Chondrocyte (in vitro differentiated cells): ENCODE results near the gene COL19A1. TPM values are rescaled to one million over a fixed set of nuclear protein-coding genes. Genes with fewer than 3 reads are reported as not detected.

Experiments used
- DNase-seq: peaks from one replicate; pipeline ENCODE4 v3.0.0; 2021; ENCODE audit warnings: mixed read lengths, low spot score
- H3K27ac Mint-ChIP-seq: one replicate; pipeline ENCODE4 v1.8.0; 2021; ENCODE audit warnings: mild to moderate bottlenecking, moderate library complexity, mixed read lengths; ENCODE audit not compliant: unreplicated experiment
- H3K27me3 Mint-ChIP-seq: 2 replicates; pipeline ENCODE4 v1.8.0; 2021; ENCODE audit warnings: low read depth, mixed read lengths
- H3K36me3 Mint-ChIP-seq: 2 replicates; pipeline ENCODE4 v1.8.0; 2021; ENCODE audit warnings: low read depth, mixed read lengths
- H3K4me1 Mint-ChIP-seq: 2 replicates; pipeline ENCODE4 v1.8.0; 2021; ENCODE audit warnings: low read depth, mild to moderate bottlenecking, mixed read lengths
- H3K4me3 Mint-ChIP-seq: one replicate; pipeline ENCODE4 v1.8.0; 2021; ENCODE audit warnings: mild to moderate bottlenecking, moderate library complexity, mixed read lengths; ENCODE audit not compliant: unreplicated experiment
- H3K9me3 Mint-ChIP-seq: 2 replicates; pipeline ENCODE4 v1.8.0; 2021; ENCODE audit warnings: low read depth, mixed read lengths
- CTCF ChIP-seq: fragments of 200-600 bp; sonication (generic); IDR thresholded peaks from 2 replicates; pipeline ENCODE4 v1.5.0; 2021; ENCODE audit warnings: antibody characterized with exemption, mild to moderate bottlenecking, moderate library complexity
- total RNA-seq: library from RNA; stranded (reverse); gene quantifications from 3 replicates; pipeline ENCODE4 v1.2.1, GENCODE V29; 2021

COL19A1 gene
- total RNA-seq, 1 donor from 2014 or later, result 2.0 TPM

DNA sequence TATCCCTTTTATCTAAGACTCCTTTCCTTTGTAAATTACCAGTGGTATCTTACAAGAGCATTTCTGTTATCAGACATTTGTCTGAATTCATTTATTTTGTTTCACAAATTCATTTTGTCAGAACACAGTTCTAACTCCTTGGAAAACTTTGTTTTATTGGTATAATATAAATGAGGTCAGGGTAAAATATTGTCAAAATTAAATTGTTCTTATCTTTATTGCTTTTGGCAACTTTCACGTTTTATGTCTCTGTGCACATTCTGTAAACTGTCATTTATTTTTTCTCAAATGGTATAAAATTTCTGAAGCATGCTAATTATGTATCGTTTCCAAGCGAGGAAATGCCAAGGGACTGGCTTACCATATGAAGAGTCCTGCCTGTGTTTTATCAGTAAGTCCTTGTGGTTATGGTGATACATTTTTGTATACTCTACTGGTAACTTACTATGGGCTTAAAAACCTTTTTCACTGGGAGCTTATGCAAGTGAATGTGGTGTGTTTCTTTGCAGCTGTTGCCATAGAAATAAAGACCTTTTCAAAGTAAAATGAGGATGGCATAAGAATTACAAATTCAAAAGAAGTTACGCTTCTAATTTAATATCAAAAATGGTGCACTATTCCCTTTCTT, 214.2 kb downstream of the COL19A1 start:
- H3K9me3 Mint-ChIP-seq, result no peaks in the 10 kb centered on the region
- peaks cover 1% of the 10 kb centered on the region for H3K27me3 Mint-ChIP-seq
- H3K4me1 Mint-ChIP-seq, result no peaks in the 10 kb centered on the region
- no peak overlapping the region for H3K4me3 Mint-ChIP-seq
- no peak for DNase-seq
- H3K36me3 Mint-ChIP-seq, result no peaks in the 10 kb centered on the region
- no peak for TF ChIP-seq CTCF
- no peak overlapping the region for H3K27ac Mint-ChIP-seq

DNA sequence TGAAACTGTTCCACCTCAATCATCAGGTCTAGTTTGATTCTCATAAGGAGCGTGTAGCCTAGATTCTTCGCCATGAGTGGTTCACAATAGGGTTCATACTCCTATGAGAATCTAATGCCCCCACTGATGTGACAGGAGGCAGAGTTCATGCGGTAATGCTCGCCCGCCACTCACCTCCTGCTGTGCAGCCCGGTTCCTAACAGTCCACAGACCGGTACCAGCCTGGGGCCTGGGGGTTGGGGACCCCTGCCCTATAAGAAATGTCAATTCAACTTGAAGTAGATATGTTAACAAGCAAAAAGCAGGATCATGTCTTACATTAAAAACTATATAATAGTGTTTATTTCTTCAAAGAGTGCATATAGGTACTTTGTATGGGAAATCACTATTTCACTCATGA, 216.5 kb downstream of the COL19A1 start:
- TF ChIP-seq CTCF, result no peak
- Mint-ChIP-seq H3K27me3 (peaks cover 1% of the 10 kb centered on the region), H3K4me1 (no peaks in the 10 kb centered on the region), H3K9me3 (no peaks in the 10 kb centered on the region), H3K27ac (no peak overlapping the region), H3K36me3 (no peaks in the 10 kb centered on the region), H3K4me3 (no peak overlapping the region)
- no peak for DNase-seq

- Mint-ChIP-seq H3K4me1 (no peaks in the 10 kb centered on the region), H3K4me3 (no peak overlapping the region), H3K9me3 (no peaks in the 10 kb centered on the region), H3K36me3 (no peaks in the 10 kb centered on the region), H3K27me3 (peaks cover 3% of the 10 kb centered on the region), H3K27ac (no peak overlapping the region)
- no peak for DNase-seq
- TF ChIP-seq CTCF, result no peak
These were observed 220.4 kb downstream of the COL19A1 start for GRCh38 chr6:70086806-70087205.

DNA sequence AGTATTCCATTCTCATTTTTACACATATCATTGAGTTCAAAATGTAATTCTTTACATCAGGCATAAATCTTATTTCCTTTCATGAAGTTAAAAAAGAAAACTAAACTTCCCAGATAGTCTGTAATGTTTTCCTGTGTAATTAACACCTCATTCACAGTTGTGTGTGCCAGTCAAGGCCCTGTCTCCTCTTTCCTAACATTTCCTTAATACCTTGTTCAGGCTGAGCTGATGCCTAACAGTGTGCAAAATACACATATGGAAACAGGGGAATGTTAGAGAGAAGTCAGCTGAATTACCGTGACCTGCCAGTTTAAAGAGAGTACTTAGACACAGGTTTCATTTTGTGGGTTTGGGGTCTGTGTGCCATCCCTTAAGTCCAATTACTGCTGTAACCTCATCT, 227.8 kb downstream of the COL19A1 start:
- Mint-ChIP-seq H3K4me3 (no peak overlapping the region), H3K4me1 (no peaks in the 10 kb centered on the region), H3K9me3 (no peaks in the 10 kb centered on the region), H3K27me3 (peaks cover 1% of the 10 kb centered on the region), H3K27ac (no peak overlapping the region), H3K36me3 (no peaks in the 10 kb centered on the region)
- TF ChIP-seq CTCF, result no peak
- DNase-seq, result no peak

DNA sequence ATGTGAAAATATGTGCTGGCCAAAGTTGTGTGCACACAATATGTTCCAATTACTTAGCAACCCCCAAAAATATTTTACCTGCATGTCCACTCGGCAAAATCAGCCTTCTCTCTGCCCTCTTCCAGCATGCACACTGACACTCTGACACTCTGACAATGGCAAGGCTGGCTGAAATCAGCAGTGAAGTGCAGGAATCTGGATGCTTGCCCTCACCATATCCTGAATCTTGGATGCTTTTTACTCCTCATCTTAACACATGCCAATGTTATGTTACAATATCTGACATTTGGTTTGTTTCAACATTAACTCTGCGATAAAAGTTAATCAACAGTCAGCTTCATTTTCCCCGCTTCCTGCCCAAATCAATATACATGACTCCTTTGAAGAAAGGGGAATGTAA, 233.4 kb downstream of the COL19A1 start:
- Mint-ChIP-seq H3K27me3 (no peaks in the 10 kb centered on the region), H3K27ac (no peak overlapping the region), H3K4me1 (no peaks in the 10 kb centered on the region), H3K36me3 (no peaks in the 10 kb centered on the region), H3K9me3 (no peaks in the 10 kb centered on the region), H3K4me3 (no peak overlapping the region)
- TF ChIP-seq CTCF, result no peak
- DNase-seq, result no peak
